ENCODE data around the gene PGLYRP2.

PGLYRP2 gene

DNA sequence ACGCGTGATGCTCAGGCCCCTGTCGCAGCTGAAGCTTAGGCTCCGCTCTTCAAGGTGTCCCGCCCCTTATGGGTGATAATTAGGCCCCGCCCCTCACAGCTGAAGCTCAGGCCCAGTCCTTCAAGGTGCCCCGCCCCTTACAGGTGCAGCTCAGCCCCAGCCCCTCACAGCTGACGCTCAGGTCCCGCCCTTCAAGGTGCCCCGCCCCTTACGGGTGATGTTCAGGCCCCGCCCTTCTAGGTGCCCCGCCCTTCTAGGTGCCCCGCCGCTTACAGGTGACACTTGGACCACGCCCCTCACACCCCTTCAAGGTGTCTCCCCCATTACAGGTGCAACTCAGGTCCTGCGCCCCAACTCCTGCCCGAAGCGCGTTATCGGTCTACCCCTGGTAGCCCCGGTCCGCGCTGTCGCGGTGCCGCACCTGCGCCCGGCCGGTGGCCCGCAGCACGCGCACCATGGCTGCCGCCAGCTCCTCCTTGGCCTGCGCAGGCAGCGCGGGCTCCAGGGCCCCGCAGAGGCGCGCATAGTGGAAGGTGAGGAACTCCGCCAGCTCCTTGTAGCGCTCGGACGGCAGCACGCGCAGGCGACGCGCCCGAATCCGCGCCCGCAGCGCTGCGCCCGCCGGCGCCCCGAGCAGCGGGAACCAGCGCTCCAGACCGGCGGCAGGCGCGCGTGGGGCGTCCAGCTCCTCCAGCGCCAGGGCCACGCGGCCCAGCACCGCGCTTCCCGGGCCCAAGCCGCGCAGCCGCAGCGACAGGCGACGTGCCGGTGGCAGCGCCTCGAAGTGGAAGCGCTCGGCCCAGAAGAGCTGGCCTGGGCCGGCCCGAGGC is 22.2 kb downstream of the PGLYRP2 start:
- Histone ChIP-seq H3K9me3 (ENCODE audit: insufficient read depth, low read length, severe bottlenecking) (no peaks in the 10 kb centered on the region), H3K27ac (ENCODE audit: low read length) (no peak overlapping the region), H3K4me2 (ENCODE audit: insufficient read depth, low read length) (no peak overlapping the region), H3K27me3 (ENCODE audit: insufficient read depth, low read length, poor library complexity) (no peaks in the 10 kb centered on the region), H4K20me1 (ENCODE audit: insufficient read depth, low read length) (peaks cover 4% of the 10 kb centered on the region; the same call in 1 of the 2 replicates), H2AFZ (ENCODE audit: low read depth, low read length) (no peak overlapping the region), H3K4me1 (ENCODE audit: insufficient read depth, low read length) (no peaks in the 10 kb centered on the region), H3K36me3 (ENCODE audit: insufficient read depth, low read length) (peaks cover 81% of the 10 kb centered on the region), H3K79me2 (ENCODE audit: insufficient read depth, low read length) (no peaks in the 10 kb centered on the region), H3K9ac (ENCODE audit: low read depth, low read length) (no peak overlapping the region), H3K4me3 (ENCODE audit: low read depth in 1 of 2, low read length in 2 of 2) (no peak overlapping the region)
- ATAC-seq (ENCODE audit: insufficient read depth, low read depth) (no peak), DNase-seq (no peak)
- TF ChIP-seq, protein P1, sequence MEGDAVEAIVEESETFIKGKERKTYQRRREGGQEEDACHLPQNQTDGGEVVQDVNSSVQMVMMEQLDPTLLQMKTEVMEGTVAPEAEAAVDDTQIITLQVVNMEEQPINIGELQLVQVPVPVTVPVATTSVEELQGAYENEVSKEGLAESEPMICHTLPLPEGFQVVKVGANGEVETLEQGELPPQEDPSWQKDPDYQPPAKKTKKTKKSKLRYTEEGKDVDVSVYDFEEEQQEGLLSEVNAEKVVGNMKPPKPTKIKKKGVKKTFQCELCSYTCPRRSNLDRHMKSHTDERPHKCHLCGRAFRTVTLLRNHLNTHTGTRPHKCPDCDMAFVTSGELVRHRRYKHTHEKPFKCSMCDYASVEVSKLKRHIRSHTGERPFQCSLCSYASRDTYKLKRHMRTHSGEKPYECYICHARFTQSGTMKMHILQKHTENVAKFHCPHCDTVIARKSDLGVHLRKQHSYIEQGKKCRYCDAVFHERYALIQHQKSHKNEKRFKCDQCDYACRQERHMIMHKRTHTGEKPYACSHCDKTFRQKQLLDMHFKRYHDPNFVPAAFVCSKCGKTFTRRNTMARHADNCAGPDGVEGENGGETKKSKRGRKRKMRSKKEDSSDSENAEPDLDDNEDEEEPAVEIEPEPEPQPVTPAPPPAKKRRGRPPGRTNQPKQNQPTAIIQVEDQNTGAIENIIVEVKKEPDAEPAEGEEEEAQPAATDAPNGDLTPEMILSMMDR (IDR thresholded peaks at IDR 0.05; ENCODE audit: borderline replicate concordance, extremely low read depth, low read length, poor library complexity, severe bottlenecking) = no peak

DNA sequence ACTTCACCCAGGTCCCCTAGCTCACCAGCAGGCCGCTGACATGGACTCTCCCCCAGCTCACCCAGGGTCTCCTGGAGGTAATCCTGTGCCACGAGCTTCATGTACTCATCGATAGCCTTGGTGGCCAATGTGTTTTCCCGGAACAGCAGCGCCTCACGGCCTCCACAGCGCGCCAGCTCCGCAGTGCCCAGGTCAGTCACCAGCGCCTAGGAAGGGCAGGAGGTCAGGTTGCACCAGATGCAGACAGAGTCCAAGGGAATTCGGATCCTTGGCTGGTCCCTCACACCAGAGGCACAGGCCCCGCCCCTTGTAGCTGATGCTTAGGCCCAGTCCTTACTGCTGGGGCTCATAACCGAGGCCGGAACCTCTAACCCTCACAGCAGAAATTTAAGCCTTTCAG is 22.9 kb downstream of the PGLYRP2 start:
- DNase-seq (no peak), ATAC-seq (ENCODE audit: insufficient read depth, low read depth) (no peak)
- Histone ChIP-seq H3K9me3 (ENCODE audit: insufficient read depth, low read length, severe bottlenecking) (no peaks in the 10 kb centered on the region), H3K4me2 (ENCODE audit: insufficient read depth, low read length) (no peak overlapping the region), H3K79me2 (ENCODE audit: insufficient read depth, low read length) (no peaks in the 10 kb centered on the region), H3K4me3 (ENCODE audit: low read depth in 1 of 2, low read length in 2 of 2) (no peak overlapping the region), H4K20me1 (ENCODE audit: insufficient read depth, low read length) (peaks cover 4% of the 10 kb centered on the region; the same call in 1 of the 2 replicates), H3K27ac (ENCODE audit: low read length) (no peak overlapping the region), H3K9ac (ENCODE audit: low read depth, low read length) (no peak overlapping the region), H2AFZ (ENCODE audit: low read depth, low read length) (no peak overlapping the region), H3K27me3 (ENCODE audit: insufficient read depth, low read length, poor library complexity) (no peaks in the 10 kb centered on the region), H3K4me1 (ENCODE audit: insufficient read depth, low read length) (no peaks in the 10 kb centered on the region), H3K36me3 (ENCODE audit: insufficient read depth, low read length) (peaks cover 80% of the 10 kb centered on the region)
- TF ChIP-seq EZH2 (IDR thresholded peaks at IDR 0.05; ENCODE audit: borderline replicate concordance, low read depth, low read length, severe bottlenecking) = no peak

DNA sequence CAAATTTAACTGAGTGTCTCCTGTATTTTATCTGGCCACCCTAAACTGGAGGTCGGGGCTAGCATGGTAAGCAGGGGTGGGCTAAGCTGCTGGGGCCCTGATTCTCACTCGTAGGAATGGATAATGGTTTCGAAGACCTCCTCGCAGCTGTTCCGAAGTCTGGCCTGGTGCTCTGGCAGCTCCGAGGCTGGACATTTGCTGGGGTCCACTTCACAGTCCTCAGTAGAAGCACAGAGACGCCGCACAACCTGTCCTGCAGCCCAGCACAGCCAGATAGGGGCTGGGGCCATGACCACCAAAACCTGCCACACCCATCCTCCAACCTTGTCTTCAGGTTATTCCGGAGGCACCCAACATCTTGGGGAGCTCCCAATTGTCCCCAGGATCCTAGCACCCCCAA is 23.3 kb downstream of the PGLYRP2 start:
- Histone ChIP-seq H3K9ac (ENCODE audit: low read depth, low read length) (no peak overlapping the region), H2AFZ (ENCODE audit: low read depth, low read length) (no peak overlapping the region), H3K4me2 (ENCODE audit: insufficient read depth, low read length) (no peak overlapping the region), H3K27ac (ENCODE audit: low read length) (no peak overlapping the region), H4K20me1 (ENCODE audit: insufficient read depth, low read length) (peaks cover 4% of the 10 kb centered on the region; the same call in 1 of the 2 replicates), H3K9me3 (ENCODE audit: insufficient read depth, low read length, severe bottlenecking) (no peaks in the 10 kb centered on the region), H3K4me3 (ENCODE audit: low read depth in 1 of 2, low read length in 2 of 2) (no peak overlapping the region), H3K4me1 (ENCODE audit: insufficient read depth, low read length) (no peaks in the 10 kb centered on the region), H3K27me3 (ENCODE audit: insufficient read depth, low read length, poor library complexity) (no peaks in the 10 kb centered on the region), H3K36me3 (ENCODE audit: insufficient read depth, low read length) (peaks cover 77% of the 10 kb centered on the region), H3K79me2 (ENCODE audit: insufficient read depth, low read length) (no peaks in the 10 kb centered on the region)
- DNase-seq = no peak
- no peak for ATAC-seq (ENCODE audit: insufficient read depth, low read depth)
- no peak for TF ChIP-seq EZH2 (IDR thresholded peaks at IDR 0.05; ENCODE audit: borderline replicate concordance, low read depth, low read length, severe bottlenecking)
- TF ChIP-seq, protein P1 (IDR thresholded peaks at IDR 0.05; ENCODE audit: borderline replicate concordance, extremely low read depth, low read length, poor library complexity, severe bottlenecking) = no peak
